HepG2 (cell line): ENCODE measurements around the gene OSBPL9. TPM values are rescaled to one million over a fixed set of nuclear protein-coding genes. Genes with fewer than 3 reads are reported as not detected.

ENCODE experiments used
- CREM ChIP-seq, 2 experiments: sonication (generic) in 1 of 2; formaldehyde crosslinking in 1 of 2; IDR thresholded peaks; 2 replicates each; pipeline versions ENCODE4 v1.4.0 to v1.6.1; 2016 to 2020; ENCODE audit warnings: antibody characterized with exemption in 1 of 2, mild to moderate bottlenecking in 1 of 2, missing genetic modification reagents in 1 of 2
- HNRNPH1 ChIP-seq: fragments of 200-400 bp; formaldehyde crosslinking; optimal IDR thresholded peaks from 2 replicates; pipeline ENCODE3; 2017; ENCODE audit warnings: mild to moderate bottlenecking, low read depth, low read length
- HNRNPL ChIP-seq: fragments of 200-400 bp; formaldehyde crosslinking; IDR thresholded peaks from 2 replicates; pipeline ENCODE4 v1.6.1; 2017; ENCODE audit warnings: mild to moderate bottlenecking, low read depth, low read length
- MYNN ChIP-seq: sonication (generic); formaldehyde crosslinking; IDR thresholded peaks from 2 replicates; pipeline ENCODE4 v1.4.0; 2020; ENCODE audit warnings: mild to moderate bottlenecking, low read depth, missing genetic modification reagents
- PAWR ChIP-seq: sonication (generic); formaldehyde crosslinking; IDR thresholded peaks from 2 replicates; pipeline ENCODE4 v1.4.0; 2020; ENCODE audit warnings: missing genetic modification reagents, mild to moderate bottlenecking, borderline replicate concordance
- POLR2A ChIP-seq, 2 experiments: IDR thresholded peaks; 2 replicates each; pipeline ENCODE4 v1.6.1; 2011; ENCODE audit warnings: low read depth in 2 of 2, low read length in 2 of 2, mild to moderate bottlenecking in 1 of 2, moderate library complexity in 1 of 2; ENCODE audit not compliant: insufficient read depth in 1 of 2
- SNAI1 ChIP-seq: sonication (generic); formaldehyde crosslinking; IDR thresholded peaks from 2 replicates; pipeline ENCODE4 v1.5.0; 2020; ENCODE audit warnings: mild to moderate bottlenecking, missing genetic modification reagents, borderline replicate concordance
- TCF7L2 ChIP-seq: IDR thresholded peaks from 2 replicates; pipeline ENCODE4 v1.6.1; 2011; ENCODE audit warnings: mild to moderate bottlenecking, low read depth, low read length, moderate library complexity
- TEAD2 ChIP-seq: sonication (generic); formaldehyde crosslinking; IDR thresholded peaks from 2 replicates; pipeline ENCODE4 v1.9.0; 2021; ENCODE audit warnings: missing genetic modification reagents
- TGIF2 ChIP-seq: IDR thresholded peaks from 2 replicates; pipeline ENCODE4 v1.6.1; 2016; ENCODE audit warnings: control low read depth, missing compliant biosample characterization
- YEATS2 ChIP-seq: sonication (generic); formaldehyde crosslinking; IDR thresholded peaks from 2 replicates; pipeline ENCODE4 v1.4.0; 2020; ENCODE audit warnings: missing genetic modification reagents, borderline replicate concordance
- ZNF274 ChIP-seq: sonication (generic); formaldehyde crosslinking; IDR thresholded peaks from 2 replicates; pipeline ENCODE4 v1.5.1; 2020; ENCODE audit warnings: mild to moderate bottlenecking, missing genetic modification reagents
- ZNF460 ChIP-seq: sonication (generic); formaldehyde crosslinking; IDR thresholded peaks from 2 replicates; pipeline ENCODE4 v1.5.1; 2020; ENCODE audit warnings: missing genetic modification reagents, mild to moderate bottlenecking, borderline replicate concordance
- ZNF670 ChIP-seq: sonication (generic); formaldehyde crosslinking; IDR thresholded peaks from 2 replicates; pipeline ENCODE4 v1.8.0; 2022; ENCODE audit warnings: mild to moderate bottlenecking, missing genetic modification reagents, borderline replicate concordance
- ZNF703 ChIP-seq: sonication (generic); formaldehyde crosslinking; IDR thresholded peaks from 2 replicates; pipeline ENCODE4 v1.5.1; 2020; ENCODE audit warnings: missing genetic modification reagents, mild to moderate bottlenecking, moderate library complexity, borderline replicate concordance
- ZSCAN25 ChIP-seq: sonication (generic); formaldehyde crosslinking; IDR thresholded peaks from 2 replicates; pipeline ENCODE4 v1.8.0; 2022; ENCODE audit warnings: mild to moderate bottlenecking, missing genetic modification reagents
- polyA plus RNA-seq, 8 experiments: library from polyadenylated mRNA; depleted of rRNA in 3 of 8; stranded (reverse) in 7 of 8; unstranded in 1 of 8; fragments of >200 nt; fragmentation: Illumina TruSeq in 4 of 8; extraction: Trizol in 4 of 8; gene quantifications; 2 replicates each; pipeline versions ENCODE4 v1.2.1 to v1.2.3, GENCODE V29; 2011 to 2016; ENCODE audit warnings: low read depth in 4 of 8, missing spikeins in 1 of 8, mixed read lengths in 1 of 8; ENCODE audit not compliant: insufficient read depth in 1 of 8
- total RNA-seq, 5 experiments: library from RNA; depleted of rRNA; stranded (reverse); fragments of >200 nt; fragmentation: Illumina TruSeq; extraction: Trizol; gene quantifications; 2 replicates each; pipeline ENCODE4 v1.2.3, GENCODE V29; 2016; ENCODE audit warnings: low read depth in 1 of 5
- TF ChIP-seq, protein P1 (sequence below): sonication (generic); formaldehyde crosslinking; IDR thresholded peaks from 2 replicates; pipeline ENCODE4 v1.5.0; 2020; ENCODE audit warnings: missing genetic modification reagents
- TF ChIP-seq, protein P2 (sequence below): sonication (generic); formaldehyde crosslinking; IDR thresholded peaks from 2 replicates; pipeline ENCODE4 v1.4.0; 2020; ENCODE audit warnings: missing genetic modification reagents, mild to moderate bottlenecking, borderline replicate concordance
- TF ChIP-seq, protein P3 (sequence below): sonication (generic); formaldehyde crosslinking; IDR thresholded peaks from 2 replicates; pipeline ENCODE4 v1.9.0; 2022; ENCODE audit warnings: low read depth, missing genetic modification reagents
- TF ChIP-seq, protein P4 (sequence below): sonication (generic); formaldehyde crosslinking; IDR thresholded peaks from 2 replicates; pipeline ENCODE4 v1.5.1; 2020; ENCODE audit warnings: mild to moderate bottlenecking, missing genetic modification reagents, moderate library complexity

Gene OSBPL9
- total and polyA plus RNA-seq, 2 of the 13 experiments (the other 11 are each of a cell fraction or from before 2014, with no cell fraction given): 83.6 to 142 TPM

DNA sequence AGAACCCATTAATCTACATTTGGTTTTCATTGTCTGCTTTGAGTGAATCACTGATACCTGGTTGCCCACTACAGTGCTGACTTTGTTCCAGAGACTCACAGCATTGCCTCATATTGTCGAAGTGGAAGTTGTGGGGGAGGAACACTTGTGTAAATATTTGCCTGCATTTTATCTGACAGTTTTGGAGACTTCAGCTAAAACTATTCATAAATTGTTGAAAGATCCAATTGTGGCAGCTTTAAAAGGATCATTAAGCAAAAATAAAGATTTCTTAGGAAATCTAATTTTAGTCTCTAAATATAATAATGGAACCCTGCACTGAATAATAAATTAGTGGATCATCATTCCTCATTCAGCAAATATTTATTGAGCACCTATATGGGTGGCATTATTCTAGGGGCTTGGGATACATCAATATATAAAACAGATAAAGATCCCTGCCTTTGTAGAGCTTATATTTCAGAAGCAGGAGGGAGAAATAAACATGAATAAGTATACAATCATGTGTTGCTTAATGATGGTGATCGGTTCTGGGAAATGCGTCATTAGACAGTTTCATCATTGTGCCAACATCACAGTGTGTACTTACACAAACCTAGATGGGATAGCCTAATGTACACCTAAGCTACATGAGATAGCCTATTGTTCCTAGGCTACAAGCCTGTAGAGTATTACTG, 73.5 kb downstream of the OSBPL9 start (continued):
- TF ChIP-seq, protein P1, sequence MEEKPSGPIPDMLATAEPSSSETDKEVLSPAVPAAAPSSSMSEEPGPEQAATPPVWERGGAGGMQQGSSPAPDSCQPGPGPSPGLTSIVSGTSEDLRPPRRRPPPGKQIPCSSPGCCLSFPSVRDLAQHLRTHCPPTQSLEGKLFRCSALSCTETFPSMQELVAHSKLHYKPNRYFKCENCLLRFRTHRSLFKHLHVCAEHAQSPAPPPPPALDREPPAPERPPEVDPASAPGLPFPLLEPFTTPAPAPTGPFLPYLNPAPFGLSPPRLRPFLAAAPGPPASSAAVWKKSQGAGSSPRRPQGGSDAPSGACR (CRISPR knock-in tag): no peak
- no peak for TF ChIP-seq TEAD2 (CRISPR knock-in tag)
- no peak for TF ChIP-seq ZNF670 (CRISPR knock-in tag)
- TF ChIP-seq, protein P2, sequence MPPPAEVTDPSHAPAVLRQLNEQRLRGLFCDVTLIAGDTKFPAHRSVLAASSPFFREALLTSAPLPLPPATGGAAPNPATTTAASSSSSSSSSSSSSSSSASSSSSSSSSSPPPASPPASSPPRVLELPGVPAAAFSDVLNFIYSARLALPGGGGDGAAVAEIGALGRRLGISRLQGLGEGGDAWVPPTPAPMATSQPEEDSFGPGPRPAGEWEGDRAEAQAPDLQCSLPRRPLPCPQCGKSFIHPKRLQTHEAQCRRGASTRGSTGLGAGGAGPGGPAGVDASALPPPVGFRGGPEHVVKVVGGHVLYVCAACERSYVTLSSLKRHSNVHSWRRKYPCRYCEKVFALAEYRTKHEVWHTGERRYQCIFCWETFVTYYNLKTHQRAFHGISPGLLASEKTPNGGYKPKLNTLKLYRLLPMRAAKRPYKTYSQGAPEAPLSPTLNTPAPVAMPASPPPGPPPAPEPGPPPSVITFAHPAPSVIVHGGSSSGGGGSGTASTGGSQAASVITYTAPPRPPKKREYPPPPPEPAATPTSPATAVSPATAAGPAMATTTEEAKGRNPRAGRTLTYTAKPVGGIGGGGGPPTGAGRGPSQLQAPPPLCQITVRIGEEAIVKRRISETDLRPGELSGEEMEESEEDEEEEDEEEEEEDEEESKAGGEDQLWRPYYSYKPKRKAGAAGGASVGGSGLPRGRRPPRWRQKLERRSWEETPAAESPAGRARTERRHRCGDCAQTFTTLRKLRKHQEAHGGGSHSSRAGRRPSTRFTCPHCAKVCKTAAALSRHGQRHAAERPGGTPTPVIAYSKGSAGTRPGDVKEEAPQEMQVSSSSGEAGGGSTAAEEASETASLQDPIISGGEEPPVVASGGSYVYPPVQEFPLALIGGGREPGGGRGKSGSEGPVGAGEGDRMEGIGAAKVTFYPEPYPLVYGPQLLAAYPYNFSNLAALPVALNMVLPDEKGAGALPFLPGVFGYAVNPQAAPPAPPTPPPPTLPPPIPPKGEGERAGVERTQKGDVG: no peak
- no peak; the same call in 1 of the 2 replicates for TF ChIP-seq ZNF703
- TF ChIP-seq, protein P3, sequence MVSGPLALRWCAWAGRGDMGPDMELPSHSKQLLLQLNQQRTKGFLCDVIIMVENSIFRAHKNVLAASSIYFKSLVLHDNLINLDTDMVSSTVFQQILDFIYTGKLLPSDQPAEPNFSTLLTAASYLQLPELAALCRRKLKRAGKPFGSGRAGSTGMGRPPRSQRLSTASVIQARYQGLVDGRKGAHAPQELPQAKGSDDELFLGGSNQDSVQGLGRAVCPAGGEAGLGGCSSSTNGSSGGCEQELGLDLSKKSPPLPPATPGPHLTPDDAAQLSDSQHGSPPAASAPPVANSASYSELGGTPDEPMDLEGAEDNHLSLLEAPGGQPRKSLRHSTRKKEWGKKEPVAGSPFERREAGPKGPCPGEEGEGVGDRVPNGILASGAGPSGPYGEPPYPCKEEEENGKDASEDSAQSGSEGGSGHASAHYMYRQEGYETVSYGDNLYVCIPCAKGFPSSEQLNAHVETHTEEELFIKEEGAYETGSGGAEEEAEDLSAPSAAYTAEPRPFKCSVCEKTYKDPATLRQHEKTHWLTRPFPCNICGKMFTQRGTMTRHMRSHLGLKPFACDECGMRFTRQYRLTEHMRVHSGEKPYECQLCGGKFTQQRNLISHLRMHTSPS (CRISPR knock-in tag): no peak
- TF ChIP-seq PAWR: no peak
- TF ChIP-seq ZSCAN25 (CRISPR knock-in tag): no peak
- TF ChIP-seq, protein P4, sequence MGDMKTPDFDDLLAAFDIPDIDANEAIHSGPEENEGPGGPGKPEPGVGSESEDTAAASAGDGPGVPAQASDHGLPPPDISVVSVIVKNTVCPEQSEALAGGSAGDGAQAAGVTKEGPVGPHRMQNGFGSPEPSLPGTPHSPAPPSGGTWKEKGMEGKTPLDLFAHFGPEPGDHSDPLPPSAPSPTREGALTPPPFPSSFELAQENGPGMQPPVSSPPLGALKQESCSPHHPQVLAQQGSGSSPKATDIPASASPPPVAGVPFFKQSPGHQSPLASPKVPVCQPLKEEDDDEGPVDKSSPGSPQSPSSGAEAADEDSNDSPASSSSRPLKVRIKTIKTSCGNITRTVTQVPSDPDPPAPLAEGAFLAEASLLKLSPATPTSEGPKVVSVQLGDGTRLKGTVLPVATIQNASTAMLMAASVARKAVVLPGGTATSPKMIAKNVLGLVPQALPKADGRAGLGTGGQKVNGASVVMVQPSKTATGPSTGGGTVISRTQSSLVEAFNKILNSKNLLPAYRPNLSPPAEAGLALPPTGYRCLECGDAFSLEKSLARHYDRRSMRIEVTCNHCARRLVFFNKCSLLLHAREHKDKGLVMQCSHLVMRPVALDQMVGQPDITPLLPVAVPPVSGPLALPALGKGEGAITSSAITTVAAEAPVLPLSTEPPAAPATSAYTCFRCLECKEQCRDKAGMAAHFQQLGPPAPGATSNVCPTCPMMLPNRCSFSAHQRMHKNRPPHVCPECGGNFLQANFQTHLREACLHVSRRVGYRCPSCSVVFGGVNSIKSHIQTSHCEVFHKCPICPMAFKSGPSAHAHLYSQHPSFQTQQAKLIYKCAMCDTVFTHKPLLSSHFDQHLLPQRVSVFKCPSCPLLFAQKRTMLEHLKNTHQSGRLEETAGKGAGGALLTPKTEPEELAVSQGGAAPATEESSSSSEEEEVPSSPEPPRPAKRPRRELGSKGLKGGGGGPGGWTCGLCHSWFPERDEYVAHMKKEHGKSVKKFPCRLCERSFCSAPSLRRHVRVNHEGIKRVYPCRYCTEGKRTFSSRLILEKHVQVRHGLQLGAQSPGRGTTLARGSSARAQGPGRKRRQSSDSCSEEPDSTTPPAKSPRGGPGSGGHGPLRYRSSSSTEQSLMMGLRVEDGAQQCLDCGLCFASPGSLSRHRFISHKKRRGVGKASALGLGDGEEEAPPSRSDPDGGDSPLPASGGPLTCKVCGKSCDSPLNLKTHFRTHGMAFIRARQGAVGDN (CRISPR knock-in tag): no peak
- TF ChIP-seq SNAI1 (CRISPR knock-in tag): no peak
- no peak for TF ChIP-seq HNRNPL
- no peak for TF ChIP-seq MYNN (CRISPR knock-in tag)
- no peak for TF ChIP-seq ZNF460 (CRISPR knock-in tag)
- TF ChIP-seq TGIF2 (CRISPR knock-in tag): peak; percentile 31; the same call in 1 of the 2 replicates
- TF ChIP-seq POLR2A (IDR thresholded peaks at IDR 0.05; ENCODE audit: insufficient read depth in 1 of 2, low read depth in 2 of 2, low read length in 2 of 2): no peak
- TF ChIP-seq ZNF274: no peak
- TF ChIP-seq HNRNPH1: no peak
- TF ChIP-seq CREM (IDR thresholded peaks at IDR 0.05): peak; percentile 90
- TF ChIP-seq CREM (CRISPR knock-in tag; IDR thresholded peaks at IDR 0.05): no peak
- peak; percentile 48; the same call in 1 of the 2 replicates for TF ChIP-seq YEATS2
- TF ChIP-seq TCF7L2: no peak
